HepG2 (cell line): ENCODE measurements around the gene LIMA1. TPM values are rescaled to one million over a fixed set of nuclear protein-coding genes. Genes with fewer than 3 reads are reported as not detected.

Experiments
- AGO2 ChIP-seq: fragments of 200-400 bp; formaldehyde crosslinking; optimal IDR thresholded peaks from 2 replicates; pipeline ENCODE3; 2017; ENCODE audit warnings: mild to moderate bottlenecking, low read depth, low read length, moderate library complexity
- ARID5B ChIP-seq: IDR thresholded peaks from 2 replicates; pipeline ENCODE4 v1.4.0; 2020; ENCODE audit warnings: mild to moderate bottlenecking, missing genetic modification reagents
- BORCS8-MEF2B ChIP-seq: sonication (generic); formaldehyde crosslinking; IDR thresholded peaks from 2 replicates; pipeline ENCODE4 v1.8.0; 2022; ENCODE audit warnings: mild to moderate bottlenecking, missing genetic modification reagents
- ELF3 ChIP-seq: IDR thresholded peaks from 2 replicates; pipeline ENCODE4 v1.6.1; 2016; ENCODE audit warnings: missing genetic modification reagents, missing compliant biosample characterization
- ERF ChIP-seq: IDR thresholded peaks from 2 replicates; pipeline ENCODE4 v1.6.1; 2018; ENCODE audit warnings: missing biosample characterization, missing genetic modification reagents
- HNRNPLL ChIP-seq: fragments of 200-400 bp; formaldehyde crosslinking; IDR thresholded peaks from 2 replicates; pipeline ENCODE4 v1.6.1; 2017; ENCODE audit warnings: mild to moderate bottlenecking, low read depth, low read length; ENCODE audit not compliant: poor library complexity, severe bottlenecking
- KAT7 ChIP-seq: IDR thresholded peaks from 2 replicates; pipeline ENCODE4 v1.6.1; 2018; ENCODE audit warnings: borderline replicate concordance, missing compliant biosample characterization
- NR2C2 ChIP-seq: sonication (generic); formaldehyde crosslinking; IDR thresholded peaks from 2 replicates; pipeline ENCODE4 v1.4.0; 2020; ENCODE audit warnings: missing genetic modification reagents, mild to moderate bottlenecking, moderate library complexity, borderline replicate concordance
- RBFOX2 ChIP-seq: fragments of 200-400 bp; formaldehyde crosslinking; IDR thresholded peaks from 2 replicates; pipeline ENCODE4 v1.6.1; 2017; ENCODE audit warnings: low read depth, mild to moderate bottlenecking, low read length
- SKI ChIP-seq: fragments of 450-650 bp; IDR thresholded peaks from one replicate; pipeline ENCODE4 v1.6.1; 2018; ENCODE audit warnings: mild to moderate bottlenecking; ENCODE audit not compliant: partially characterized antibody
- SP4 ChIP-seq: sonication (generic); formaldehyde crosslinking; IDR thresholded peaks from 2 replicates; pipeline ENCODE4 v1.8.1; 2023; ENCODE audit warnings: mild to moderate bottlenecking, missing genetic modification reagents
- TFAP4 ChIP-seq: sonication (generic); IDR thresholded peaks from 2 replicates; pipeline ENCODE4 v1.6.1; 2016; ENCODE audit warnings: low read depth, borderline replicate concordance
- TOPORS ChIP-seq: sonication (generic); formaldehyde crosslinking; IDR thresholded peaks from 2 replicates; pipeline ENCODE4 v1.8.0; 2023; ENCODE audit warnings: mild to moderate bottlenecking, missing genetic modification reagents
- ZFX ChIP-seq: sonication (generic); formaldehyde crosslinking; IDR thresholded peaks from 2 replicates; pipeline ENCODE4 v1.4.0; 2020; ENCODE audit warnings: mild to moderate bottlenecking, low read depth, missing genetic modification reagents, moderate library complexity
- ZNF20 ChIP-seq: sonication (generic); formaldehyde crosslinking; IDR thresholded peaks from 2 replicates; pipeline ENCODE4 v1.4.0; 2020; ENCODE audit warnings: mild to moderate bottlenecking, moderate library complexity, missing genetic modification reagents
- ZNF205 ChIP-seq: IDR thresholded peaks from 2 replicates; pipeline ENCODE4 v1.6.1; 2018; ENCODE audit warnings: missing biosample characterization, missing genetic modification reagents
- ZNF350 ChIP-seq: sonication (generic); formaldehyde crosslinking; IDR thresholded peaks from 2 replicates; pipeline ENCODE4 v1.4.0; 2020; ENCODE audit warnings: mild to moderate bottlenecking, low read depth, missing genetic modification reagents, borderline replicate concordance
- ZNF607 ChIP-seq: sonication (generic); formaldehyde crosslinking; IDR thresholded peaks from 2 replicates; pipeline ENCODE4 v1.5.1; 2020; ENCODE audit warnings: missing genetic modification reagents, mild to moderate bottlenecking, borderline replicate concordance
- ZNF792 ChIP-seq: IDR thresholded peaks from 2 replicates; pipeline ENCODE4 v1.6.1; 2016
- polyA plus RNA-seq, 8 experiments: library from polyadenylated mRNA; depleted of rRNA in 3 of 8; stranded (reverse) in 7 of 8; unstranded in 1 of 8; fragments of >200 nt; fragmentation: Illumina TruSeq in 4 of 8; extraction: Trizol in 4 of 8; gene quantifications; 2 replicates each; pipeline versions ENCODE4 v1.2.1 to v1.2.3, GENCODE V29; 2011 to 2016; ENCODE audit warnings: low read depth in 4 of 8, missing spikeins in 1 of 8, mixed read lengths in 1 of 8; ENCODE audit not compliant: insufficient read depth in 1 of 8
- total RNA-seq, 5 experiments: library from RNA; depleted of rRNA; stranded (reverse); fragments of >200 nt; fragmentation: Illumina TruSeq; extraction: Trizol; gene quantifications; 2 replicates each; pipeline ENCODE4 v1.2.3, GENCODE V29; 2016; ENCODE audit warnings: low read depth in 1 of 5
- TF ChIP-seq, protein P1 (sequence below): IDR thresholded peaks from 2 replicates; pipeline ENCODE4 v1.6.1; 2016; ENCODE audit warnings: mild to moderate bottlenecking, missing biosample characterization, missing genetic modification reagents
- TF ChIP-seq, protein P2 (sequence below): sonication (generic); formaldehyde crosslinking; IDR thresholded peaks from 2 replicates; pipeline ENCODE4 v1.4.0; 2020; ENCODE audit warnings: missing genetic modification reagents

The LIMA1 gene
- total and polyA plus RNA-seq, 2 of the 13 experiments (the other 11 are each of a cell fraction or from before 2014, with no cell fraction given), result 13.0 to 19.8 TPM

GRCh38 chr12:50167049-50167828 is 116.1 kb downstream of the LIMA1 start, which contains the start of gene CERS5 (continued):
- TF ChIP-seq TFAP4 (peak; percentile 48; the same call in 1 of the 2 replicates), ELF3 (CRISPR knock-in tag) (0 out of 2 replicates have a peak, but pooled peaks have one; percentile 41), SP4 (CRISPR knock-in tag) (peak; percentile 96), TOPORS (CRISPR knock-in tag) (no peak), NR2C2 (CRISPR knock-in tag) (peak; percentile 47; the same call in 1 of the 2 replicates), ZNF205 (peak; percentile 57; the same call in 1 of the 2 replicates), ZNF20 (CRISPR knock-in tag) (no peak), ZNF792 (CRISPR knock-in tag) (peak; percentile 23; the same call in 1 of the 2 replicates), RBFOX2 (peak; percentile 88), SKI (peak; percentile 22), BORCS8-MEF2B (CRISPR knock-in tag) (0 out of 2 replicates have a peak, but pooled peaks have one; percentile 28), AGO2 (peak; percentile 78), HNRNPLL (peak; percentile 97), ZNF607 (no peak; the same call in 1 of the 2 replicates), ERF (CRISPR knock-in tag) (peak; percentile 37; the same call in 1 of the 2 replicates), ZFX (CRISPR knock-in tag) (peak; percentile 97), ZNF350 (CRISPR knock-in tag) (peak; percentile 81), KAT7 (CRISPR knock-in tag) (peak; percentile 82; the same call in 1 of the 2 replicates), ARID5B (CRISPR knock-in tag) (peak; percentile 51)
- TF ChIP-seq, protein P1, sequence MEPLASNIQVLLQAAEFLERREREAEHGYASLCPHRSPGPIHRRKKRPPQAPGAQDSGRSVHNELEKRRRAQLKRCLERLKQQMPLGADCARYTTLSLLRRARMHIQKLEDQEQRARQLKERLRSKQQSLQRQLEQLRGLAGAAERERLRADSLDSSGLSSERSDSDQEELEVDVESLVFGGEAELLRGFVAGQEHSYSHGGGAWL, result 0 out of 2 replicates have a peak, but pooled peaks have one; percentile 12
- TF ChIP-seq, protein P2, sequence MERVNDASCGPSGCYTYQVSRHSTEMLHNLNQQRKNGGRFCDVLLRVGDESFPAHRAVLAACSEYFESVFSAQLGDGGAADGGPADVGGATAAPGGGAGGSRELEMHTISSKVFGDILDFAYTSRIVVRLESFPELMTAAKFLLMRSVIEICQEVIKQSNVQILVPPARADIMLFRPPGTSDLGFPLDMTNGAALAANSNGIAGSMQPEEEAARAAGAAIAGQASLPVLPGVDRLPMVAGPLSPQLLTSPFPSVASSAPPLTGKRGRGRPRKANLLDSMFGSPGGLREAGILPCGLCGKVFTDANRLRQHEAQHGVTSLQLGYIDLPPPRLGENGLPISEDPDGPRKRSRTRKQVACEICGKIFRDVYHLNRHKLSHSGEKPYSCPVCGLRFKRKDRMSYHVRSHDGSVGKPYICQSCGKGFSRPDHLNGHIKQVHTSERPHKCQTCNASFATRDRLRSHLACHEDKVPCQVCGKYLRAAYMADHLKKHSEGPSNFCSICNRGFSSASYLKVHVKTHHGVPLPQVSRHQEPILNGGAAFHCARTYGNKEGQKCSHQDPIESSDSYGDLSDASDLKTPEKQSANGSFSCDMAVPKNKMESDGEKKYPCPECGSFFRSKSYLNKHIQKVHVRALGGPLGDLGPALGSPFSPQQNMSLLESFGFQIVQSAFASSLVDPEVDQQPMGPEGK (CRISPR knock-in tag), result peak; percentile 53; the same call in 1 of the 2 replicates
